Measurements from ENCODE around the gene GET4. TPM values are rescaled to one million over a fixed set of nuclear protein-coding genes. Genes with fewer than 3 reads are reported as not detected.

The GET4 gene
- total RNA-seq, 4 donors from 2014 or later, result 16.3 to 35.0 (median 17.9) TPM

- TF ChIP-seq, protein P1, sequence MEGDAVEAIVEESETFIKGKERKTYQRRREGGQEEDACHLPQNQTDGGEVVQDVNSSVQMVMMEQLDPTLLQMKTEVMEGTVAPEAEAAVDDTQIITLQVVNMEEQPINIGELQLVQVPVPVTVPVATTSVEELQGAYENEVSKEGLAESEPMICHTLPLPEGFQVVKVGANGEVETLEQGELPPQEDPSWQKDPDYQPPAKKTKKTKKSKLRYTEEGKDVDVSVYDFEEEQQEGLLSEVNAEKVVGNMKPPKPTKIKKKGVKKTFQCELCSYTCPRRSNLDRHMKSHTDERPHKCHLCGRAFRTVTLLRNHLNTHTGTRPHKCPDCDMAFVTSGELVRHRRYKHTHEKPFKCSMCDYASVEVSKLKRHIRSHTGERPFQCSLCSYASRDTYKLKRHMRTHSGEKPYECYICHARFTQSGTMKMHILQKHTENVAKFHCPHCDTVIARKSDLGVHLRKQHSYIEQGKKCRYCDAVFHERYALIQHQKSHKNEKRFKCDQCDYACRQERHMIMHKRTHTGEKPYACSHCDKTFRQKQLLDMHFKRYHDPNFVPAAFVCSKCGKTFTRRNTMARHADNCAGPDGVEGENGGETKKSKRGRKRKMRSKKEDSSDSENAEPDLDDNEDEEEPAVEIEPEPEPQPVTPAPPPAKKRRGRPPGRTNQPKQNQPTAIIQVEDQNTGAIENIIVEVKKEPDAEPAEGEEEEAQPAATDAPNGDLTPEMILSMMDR (IDR thresholded peaks at IDR 0.05; ENCODE audit: low read depth), result no peak
These were observed 68.4 kb downstream of the GET4 start for GRCh38 chr7:944744-945143.

GRCh38 chr7:945147-945555, 68.8 kb downstream of the GET4 start:
- TF ChIP-seq, protein P1 (IDR thresholded peaks at IDR 0.05; ENCODE audit: low read depth), result no peak

DNA sequence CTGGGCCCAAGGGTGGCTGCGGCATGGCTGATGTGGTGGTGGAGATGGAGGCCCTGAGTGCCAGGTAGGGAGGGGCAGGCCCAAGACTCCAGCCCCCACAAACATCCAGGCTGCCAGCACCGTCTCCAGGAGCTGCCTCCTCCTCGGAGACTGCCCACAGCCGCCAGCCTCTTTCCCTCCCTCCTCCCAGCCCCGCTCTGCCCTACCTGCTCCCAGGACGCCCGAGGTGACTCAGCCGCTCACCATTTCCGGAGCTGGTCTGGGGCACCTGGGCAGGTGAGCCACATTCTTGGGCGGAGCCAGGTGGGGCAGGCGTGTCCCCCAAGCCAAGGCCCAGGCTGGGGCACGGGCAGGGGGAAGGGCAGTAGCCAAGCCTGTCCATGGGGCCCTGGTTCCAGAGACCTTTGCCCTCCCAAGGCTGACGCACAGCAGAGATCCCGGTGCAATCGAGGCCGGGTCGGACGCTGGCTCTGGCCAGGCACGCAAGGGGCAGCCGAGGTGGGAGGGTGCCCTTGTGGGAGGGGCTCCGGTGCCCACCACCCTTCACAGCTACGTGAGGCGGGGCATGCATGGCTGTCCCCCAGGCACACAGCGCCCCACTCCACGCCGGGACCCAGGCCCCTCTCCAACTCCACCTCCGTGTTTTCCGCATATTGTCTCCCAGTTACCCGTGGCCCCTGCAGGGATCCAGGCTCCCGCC, 69.4 kb downstream of the GET4 start:
- TF ChIP-seq, protein P1 (IDR thresholded peaks at IDR 0.05; ENCODE audit: low read depth), result no peak

Other genes with a start within 250 kb of the GET4 start
- 10 to 100 TPM; 11.2 to 19.4 (median 12.8) TPM for gene DNAAF5, start 149.9 kb upstream of the GET4 start, total RNA-seq
- gene PRKAR1B, start 149.3 kb upstream of the GET4 start, total RNA-seq, result 10 to 100 TPM in 1 of 4 donors, 1 to 10 TPM in 3; 3.8 to 11.6 (median 6.3) TPM
- gene SUN1, start 44.1 kb upstream of the GET4 start, total RNA-seq, result 100 to 1,000 TPM; 103 to 239 (median 166) TPM
- 10 to 100 TPM in 3 of 4 donors, 1 to 10 TPM in 1; 8.9 to 12.4 (median 10.2) TPM for gene ADAP1, start 78.1 kb downstream of the GET4 start, total RNA-seq
- gene COX19, start 99.0 kb downstream of the GET4 start, total RNA-seq, result 10 to 100 TPM; 13.9 to 18.3 (median 14.9) TPM
- gene CYP2W1, start 106.6 kb downstream of the GET4 start, total RNA-seq, result not detected
- gene GPR146, start 168.0 kb downstream of the GET4 start, total RNA-seq, result 100 to 1,000 TPM in 1 of 4 donors, 10 to 100 TPM in 3; 44.0 to 145 (median 61.4) TPM
- gene GPER1, start 211.6 kb downstream of the GET4 start, total RNA-seq, result 1 to 10 TPM; 4.2 to 8.9 (median 6.0) TPM

All from subcutaneous adipose tissue (tissue), 4 donors.